D721Med (cell line): ENCODE results near the gene LAMA5.

Experiments used
- DNase-seq: peaks from one replicate; pipeline ENCODE4 v3.0.0; 2011; ENCODE audit warnings: low spot score; ENCODE audit not compliant: insufficient read length
- FAIRE-seq: peaks from 2 replicates; lab custom pipeline; 2011; peaks lifted over from hg19 to GRCh38; lab: Jason Lieb, UNC
- CTCF ChIP-seq: IDR thresholded peaks from 2 replicates; pipeline ENCODE4 v1.5.1; 2012; ENCODE audit warnings: mild to moderate bottlenecking, control low read depth; ENCODE audit not compliant: insufficient read depth; ENCODE audit errors: missing control alignments

Gene LAMA5

GRCh38 chr20:62407221-62407992 is 40.3 kb upstream of the LAMA5 start, which contains the start of gene CABLES2:
CABLES2 (minus strand) TSS chr20:62407285; CDS start chr20:62407276, 9 bp downstream.
- DNase-seq: peak; percentile 83
- TF ChIP-seq CTCF: no peak
- no peak for FAIRE-seq

GRCh38 chr20:62406635-62407176 is 39.6 kb upstream of the LAMA5 start:
- FAIRE-seq (no peak), DNase-seq (no peak)
- TF ChIP-seq CTCF: no peak

GRCh38 chr20:62405981-62406513 is 38.9 kb upstream of the LAMA5 start:
- FAIRE-seq (no peak), DNase-seq (no peak)
- no peak for TF ChIP-seq CTCF

GRCh38 chr20:62405108-62405980 is 38.2 kb upstream of the LAMA5 start:
- FAIRE-seq (no peak), DNase-seq (no peak)
- peak; percentile 10 for TF ChIP-seq CTCF

- no peak for FAIRE-seq
- TF ChIP-seq CTCF: no peak
- DNase-seq: no peak
Measured at GRCh38 chr20:62404761-62405107, 37.6 kb upstream of the LAMA5 start.

- FAIRE-seq (no peak), DNase-seq (no peak)
- no peak for TF ChIP-seq CTCF
Measured at GRCh38 chr20:62404112-62404665, 37.1 kb upstream of the LAMA5 start.
